H1 (cell line): ENCODE results near the gene ACER3. TPM values are rescaled to one million over a fixed set of nuclear protein-coding genes. Genes with fewer than 3 reads are reported as not detected.

Experiments used
- CTCF ChIA-PET: fragments of 300-600 bp; sonication (Branson Sonifier 250); formaldehyde crosslinking; loops from one replicate; lab custom pipeline; 2021; ENCODE audit not compliant: partially characterized antibody; lab: Charles Lee
- POLR2A ChIA-PET: fragments of 300-600 bp; sonication (Branson Sonifier 250); formaldehyde crosslinking; loops from one replicate; lab custom pipeline; 2021; ENCODE audit warnings: inconsistent platforms; ENCODE audit not compliant: partially characterized antibody; lab: Charles Lee
- DNase-seq, 2 experiments: peaks; one replicate each; pipeline versions ENCODE4 v3.0.0 to v3.0.0-alpha.2; 2010 to 2022; ENCODE audit warnings: low spot score in 2 of 2, low read depth in 1 of 2, mixed read lengths in 1 of 2
- FAIRE-seq: peaks from 2 replicates; lab custom pipeline; 2011; peaks lifted over from hg19 to GRCh38; lab: Jason Lieb, UNC
- H2AFZ ChIP-seq: 2 replicates; pipeline ENCODE4 v1.8.1; 2012; ENCODE audit warnings: low read length, inconsistent platforms
- H2AK5ac ChIP-seq: 2 replicates; pipeline ENCODE4 v1.6.1; 2013; ENCODE audit warnings: low read depth, low read length
- H2BK120ac ChIP-seq: replicated peaks from 2 replicates; pipeline ENCODE3; 2013; ENCODE audit warnings: low read depth, low read length, inconsistent platforms
- H2BK12ac ChIP-seq: 2 replicates; pipeline ENCODE4 v1.6.1; 2013; ENCODE audit warnings: low read depth, low read length
- H2BK15ac ChIP-seq: 2 replicates; pipeline ENCODE4 v1.6.1; 2013; ENCODE audit warnings: low read length
- H2BK20ac ChIP-seq: 2 replicates; pipeline ENCODE4 v1.6.1; 2013; ENCODE audit warnings: low read length
- H2BK5ac ChIP-seq: 2 replicates; pipeline ENCODE4 v1.6.1; 2013; ENCODE audit warnings: low read depth, low read length
- H3K14ac ChIP-seq: 2 replicates; pipeline ENCODE4 v1.6.1; 2013; ENCODE audit warnings: inconsistent platforms; ENCODE audit not compliant: insufficient read length
- H3K18ac ChIP-seq: 2 replicates; pipeline ENCODE4 v1.6.1; 2013; ENCODE audit warnings: low read length; ENCODE audit errors: extremely low read depth
- H3K23ac ChIP-seq: 2 replicates; pipeline ENCODE4 v1.6.1; 2013; ENCODE audit warnings: inconsistent platforms; ENCODE audit not compliant: insufficient read length
- H3K23me2 ChIP-seq: 2 replicates; pipeline ENCODE4 v1.6.1; 2013; ENCODE audit warnings: low read depth, low read length
- H3K27ac ChIP-seq: 2 replicates; pipeline ENCODE4 v1.6.1; 2011; ENCODE audit warnings: low read depth, low read length, inconsistent platforms
- H3K27me3 ChIP-seq, 4 experiments: replicated peaks in 1 of 4; 1 replicate in 1 of 4; 2 replicates in 3 of 4; pipeline versions ENCODE4 v1.6.1 to v1.8.1; 2011 to 2013; ENCODE audit warnings: low read length in 3 of 4, mild to moderate bottlenecking in 3 of 4, inconsistent platforms in 2 of 4, mixed read lengths in 2 of 4, moderate library complexity in 1 of 4; ENCODE audit not compliant: control insufficient read depth in 3 of 4, insufficient read depth in 3 of 4; ENCODE audit errors: extremely low read depth in 1 of 4
- H3K36me3 ChIP-seq, 4 experiments: 2 replicates each; pipeline versions ENCODE4 v1.6.1 to v1.8.1; 2011 to 2013; ENCODE audit warnings: mild to moderate bottlenecking in 4 of 4, low read length in 3 of 4, moderate library complexity in 2 of 4, control low read depth in 1 of 4, inconsistent platforms in 1 of 4; ENCODE audit not compliant: insufficient read depth in 4 of 4, control insufficient read depth in 2 of 4
- H3K4ac ChIP-seq: replicated peaks from 2 replicates; pipeline ENCODE3; 2013; ENCODE audit warnings: low read length, low read depth, mixed read lengths, inconsistent platforms; ENCODE audit not compliant: insufficient read length
- H3K4me1 ChIP-seq, 4 experiments: replicated peaks in 1 of 4; 1 replicate in 1 of 4; 2 replicates in 3 of 4; pipeline versions ENCODE4 v1.6.1 to v1.8.1; 2011 to 2013; ENCODE audit warnings: low read length in 3 of 4, inconsistent platforms in 2 of 4, mixed read lengths in 1 of 4; ENCODE audit not compliant: insufficient read depth in 4 of 4, control insufficient read depth in 3 of 4
- H3K4me2 ChIP-seq, 2 experiments: 2 replicates each; pipeline versions ENCODE4 v1.6.1 to v1.8.1; 2011 to 2013; ENCODE audit warnings: low read depth in 2 of 2, low read length in 2 of 2, control low read depth in 1 of 2, inconsistent platforms in 1 of 2, mild to moderate bottlenecking in 1 of 2; ENCODE audit not compliant: insufficient read depth in 1 of 2
- H3K4me3 ChIP-seq, 4 experiments: fragments of 200-600, 300-600 bp in 1 of 4; sonication (generic), shearing (Covaris generic), sonication (Bioruptor Twin) in 1 of 4; 2 replicates each; pipeline versions ENCODE4 v1.5.1 to v1.8.1; 2011 to 2016; ENCODE audit warnings: low read length in 4 of 4, low read depth in 3 of 4, control low read depth in 2 of 4, inconsistent platforms in 2 of 4, mild to moderate bottlenecking in 2 of 4, mixed read lengths in 1 of 4, moderate library complexity in 1 of 4; ENCODE audit not compliant: insufficient read depth in 2 of 4; ENCODE audit errors: extremely low read depth in 1 of 4
- H3K56ac ChIP-seq: replicated peaks from 2 replicates; pipeline ENCODE3; 2013; ENCODE audit warnings: low read depth, mild to moderate bottlenecking, mixed read lengths, low read length, inconsistent platforms; ENCODE audit not compliant: insufficient read length
- H3K79me1 ChIP-seq: 2 replicates; pipeline ENCODE4 v1.6.1; 2013; ENCODE audit warnings: low read depth, low read length, control low read depth
- H3K79me2 ChIP-seq, 2 experiments: 2 replicates each; pipeline versions ENCODE4 v1.6.1 to v1.8.1; 2012 to 2013; ENCODE audit warnings: low read length in 2 of 2, mild to moderate bottlenecking in 2 of 2, inconsistent platforms in 1 of 2; ENCODE audit not compliant: insufficient read depth in 2 of 2, control insufficient read depth in 1 of 2
- H3K9ac ChIP-seq, 4 experiments: replicated peaks in 1 of 4; 1 replicate in 1 of 4; 2 replicates in 3 of 4; pipeline versions ENCODE4 v1.6.1 to v1.8.1; 2011 to 2013; ENCODE audit warnings: low read depth in 3 of 4, low read length in 3 of 4, control low read depth in 2 of 4, mild to moderate bottlenecking in 2 of 4, moderate library complexity in 2 of 4, inconsistent platforms in 1 of 4; ENCODE audit errors: extremely low read depth in 1 of 4
- H3K9me3 ChIP-seq, 2 experiments: 2 replicates each; pipeline versions ENCODE4 v1.6.1 to v1.8.1; 2012 to 2013; ENCODE audit warnings: mild to moderate bottlenecking in 2 of 2, moderate library complexity in 2 of 2, control low read depth in 1 of 2, inconsistent platforms in 1 of 2, low read depth in 1 of 2, low read length in 1 of 2, mixed read lengths in 1 of 2; ENCODE audit not compliant: insufficient read depth in 2 of 2
- H4K20me1 ChIP-seq, 2 experiments: replicated peaks in 1 of 2; 2 replicates each; pipeline versions ENCODE3 to v1.8.1; 2011 to 2013; ENCODE audit warnings: inconsistent platforms in 2 of 2, low read length in 2 of 2, mild to moderate bottlenecking in 1 of 2; ENCODE audit not compliant: insufficient read depth in 2 of 2, control insufficient read depth in 1 of 2
- H4K5ac ChIP-seq: 2 replicates; pipeline ENCODE4 v1.6.1; 2013; ENCODE audit warnings: low read length, low read depth, mixed read lengths, inconsistent platforms; ENCODE audit not compliant: insufficient read length
- H4K8ac ChIP-seq: 2 replicates; pipeline ENCODE4 v1.8.0; 2013; ENCODE audit warnings: mild to moderate bottlenecking, moderate library complexity, low read length, inconsistent platforms; ENCODE audit not compliant: insufficient read depth; ENCODE audit errors: extremely low read depth
- H4K91ac ChIP-seq: replicated peaks from 2 replicates; pipeline ENCODE3; 2013; ENCODE audit warnings: low read length, mixed read lengths, inconsistent platforms; ENCODE audit not compliant: insufficient read length
- ATF3 ChIP-seq: IDR thresholded peaks from 2 replicates; pipeline ENCODE4 v1.6.1; 2011; ENCODE audit warnings: low read depth, mild to moderate bottlenecking, low read length; ENCODE audit not compliant: insufficient read depth
- BACH1 ChIP-seq: IDR thresholded peaks from 2 replicates; pipeline ENCODE4 v1.6.1; 2012; ENCODE audit warnings: low read length, improper control_type of control experiment
- CREB1 ChIP-seq: IDR thresholded peaks from 2 replicates; pipeline ENCODE4 v1.6.1; 2012; ENCODE audit warnings: inconsistent platforms
- NRF1 ChIP-seq: IDR thresholded peaks from 2 replicates; pipeline ENCODE4 v1.6.1; 2011; ENCODE audit warnings: mild to moderate bottlenecking, low read depth, low read length, improper control_type of control experiment
- SP4 ChIP-seq: IDR thresholded peaks from 2 replicates; pipeline ENCODE4 v1.6.1; 2012; ENCODE audit warnings: low read length, inconsistent platforms
- USF2 ChIP-seq: IDR thresholded peaks from 2 replicates; pipeline ENCODE4 v1.6.1; 2011; ENCODE audit warnings: low read length, improper control_type of control experiment
- ZNF274 ChIP-seq: IDR thresholded peaks from 2 replicates; pipeline ENCODE4 v1.7.0; 2012; ENCODE audit warnings: low read length, borderline replicate concordance; ENCODE audit errors: extremely low read depth
- WGBS, 2 experiments: shearing (Covaris generic) in 1 of 2; methylation state at CpG; one replicate each; pipeline versions ENCODE4 v1.1.6 to v1.1.7; 2013 to 2015; ENCODE audit warnings: low lambda C conversion rate in 2 of 2, mixed read lengths in 2 of 2, inconsistent platforms in 1 of 2, low coverage in 1 of 2, missing lambda C conversion rate in 1 of 2; ENCODE audit not compliant: insufficient replicate concordance in 2 of 2, insufficient coverage in 1 of 2, insufficient read length in 1 of 2; ENCODE audit errors: extremely low coverage in 1 of 2, missing lambda C conversion rate in 1 of 2; 5-methylcytosine and 5-hydroxymethylcytosine counted together
- polyA plus RNA-seq, 7 experiments: library from polyadenylated mRNA; depleted of rRNA in 3 of 7; stranded (reverse) in 5 of 7; unstranded in 2 of 7; fragments of >200 nt in 5 of 7; fragments of 200-250 nt in 2 of 7; gene quantifications; 1 replicate in 5 of 7; 2 replicates in 1 of 7; 4 replicates in 1 of 7; pipeline versions ENCODE4 v1.2.1 to v1.2.3, GENCODE V29; 2011 to 2013; ENCODE audit warnings: missing spikeins in 2 of 7, mixed read lengths in 2 of 7
- total RNA-seq: library from RNA; stranded (reverse); fragmentation: NEBNext Ultra II Directional; extraction: Animal tissue kit (Norgen Biotek cat#: 25700); gene quantifications from 2 replicates; pipeline ENCODE4 v1.2.1, GENCODE V29; 2021

Gene ACER3
- total and polyA plus RNA-seq, 2 of the 8 experiments (the other 6 are each of a cell fraction or from before 2014, with no cell fraction given): 5.7 to 16.2 TPM

GRCh38 chr11:76857781-76858410 lies 2.8 kb upstream of the ACER3 start:
- H3K4me3 ChIP-seq: no peak overlapping the region
- H2BK120ac ChIP-seq: no peak overlapping the region
- H2AK5ac ChIP-seq: no peak overlapping the region
- H3K79me2 ChIP-seq: peaks cover 0 to 8% of the 10 kb centered on the region in 2 experiments; a peak in 2 of 4 replicates
- H3K23ac ChIP-seq: no peak overlapping the region
- no peak overlapping the region for H4K91ac ChIP-seq
- no peak overlapping the region for H2BK20ac ChIP-seq
- no peaks in the 10 kb centered on the region for H3K36me3 ChIP-seq
- peaks cover 2 to 13% (median 6%) of the 10 kb centered on the region in 4 experiments; a peak in 6 of 7 replicates for H3K4me1 ChIP-seq
- no peak overlapping the region for H3K9ac ChIP-seq
- H3K9me3 ChIP-seq: no peaks in the 10 kb centered on the region
- no peaks in the 10 kb centered on the region for H3K79me1 ChIP-seq
- no peak overlapping the region for H2BK15ac ChIP-seq
- H3K23me2 ChIP-seq: peaks cover 6% of the 10 kb centered on the region
- no peak for DNase-seq
- H4K5ac ChIP-seq: no peak overlapping the region
- H3K4ac ChIP-seq: no peak overlapping the region
- no peak overlapping the region for H3K27ac ChIP-seq
- POLR2A ChIA-PET: no interaction called here
- WGBS, 2 experiments: 80% methylated on average over 6 of the region's 6 CpGs; no CpG with 5 or more reads in 1 of the 2 experiments
- H3K18ac ChIP-seq: no peak overlapping the region
- no peak overlapping the region for H3K4me2 ChIP-seq
- H4K20me1 ChIP-seq: peaks cover 2% of the 10 kb centered on the region in 2 experiments
- H3K27me3 ChIP-seq: no peaks in the 10 kb centered on the region
- H2BK5ac ChIP-seq: no peak overlapping the region
- no peak overlapping the region for H3K56ac ChIP-seq
- no peak for FAIRE-seq
- CTCF ChIA-PET: no interaction called here
- TF ChIP-seq ATF3 (no peak), ZNF274 (no peak), SP4 (no peak), USF2 (no peak), CREB1 (no peak), NRF1 (no peak), BACH1 (no peak)
- no peak overlapping the region for H4K8ac ChIP-seq
- H2BK12ac ChIP-seq: no peak overlapping the region
- H2AFZ ChIP-seq: no peak overlapping the region
- H3K14ac ChIP-seq: no peak overlapping the region
